DND-41 (cell line): Measurements from ENCODE around the gene LSM3.

Experiments
- ATAC-seq: fragments of 200-7000 bp; cut with Tn5 transposase; 3 replicates; pipeline ENCODE4 v1.9.1; 2021; ENCODE audit warnings: low read depth; ENCODE audit not compliant: insufficient read depth
- DNase-seq: peaks from one replicate; pipeline ENCODE4 v3.0.0-alpha.2; 2020
- H2AFZ ChIP-seq: 2 replicates; pipeline ENCODE4 v1.6.0; 2012; ENCODE audit warnings: low read depth, low read length
- H3K27ac ChIP-seq: 2 replicates; pipeline ENCODE4 v1.5.1; 2012; ENCODE audit warnings: low read length, inconsistent platforms
- H3K27me3 ChIP-seq: fragments of 200-600 bp; sonication (generic); 2 replicates; pipeline ENCODE4 v1.6.0; 2012; ENCODE audit warnings: low read length, mild to moderate bottlenecking, inconsistent platforms; ENCODE audit not compliant: insufficient read depth, poor library complexity
- H3K36me3 ChIP-seq: 2 replicates; pipeline ENCODE4 v1.5.1; 2012; ENCODE audit warnings: low read length, inconsistent platforms; ENCODE audit not compliant: insufficient read depth
- H3K4me1 ChIP-seq: 2 replicates; pipeline ENCODE4 v1.5.1; 2012; ENCODE audit warnings: mild to moderate bottlenecking, low read length; ENCODE audit not compliant: insufficient read depth
- H3K4me2 ChIP-seq: 2 replicates; pipeline ENCODE4 v1.6.0; 2012; ENCODE audit warnings: mild to moderate bottlenecking, moderate library complexity, low read length, inconsistent platforms; ENCODE audit not compliant: insufficient read depth
- H3K4me3 ChIP-seq, 2 experiments: fragments of 200-600 bp in 1 of 2; shearing (Covaris generic) in 1 of 2; 2 replicates each; pipeline ENCODE4 v1.5.1; 2012 to 2016; ENCODE audit warnings: inconsistent platforms in 2 of 2, low read length in 2 of 2, mild to moderate bottlenecking in 2 of 2, low read depth in 1 of 2, moderate library complexity in 1 of 2
- H3K79me2 ChIP-seq: 2 replicates; pipeline ENCODE4 v1.6.0; 2012; ENCODE audit warnings: low read length, inconsistent platforms; ENCODE audit not compliant: insufficient read depth
- H3K9ac ChIP-seq: 2 replicates; pipeline ENCODE4 v1.6.0; 2012; ENCODE audit warnings: low read depth, mild to moderate bottlenecking, inconsistent platforms, low read length, moderate library complexity
- H3K9me3 ChIP-seq: 2 replicates; pipeline ENCODE4 v1.5.1; 2012; ENCODE audit warnings: low read length, moderate library complexity, mild to moderate bottlenecking, inconsistent platforms; ENCODE audit not compliant: insufficient read depth, severe bottlenecking
- H4K20me1 ChIP-seq: 2 replicates; pipeline ENCODE4 v1.6.0; 2012; ENCODE audit warnings: low read length; ENCODE audit not compliant: insufficient read depth
- EZH2 ChIP-seq: IDR thresholded peaks from 3 replicates; pipeline ENCODE4 v1.6.1; 2012; ENCODE audit warnings: borderline replicate concordance, low read depth, mild to moderate bottlenecking, moderate library complexity, low read length, inconsistent platforms; ENCODE audit not compliant: severe bottlenecking
- TF ChIP-seq, protein P1 (sequence below): IDR thresholded peaks from 2 replicates; pipeline ENCODE4 v1.5.1; 2012; ENCODE audit warnings: borderline replicate concordance, low read length, moderate library complexity, mild to moderate bottlenecking; ENCODE audit not compliant: poor library complexity, severe bottlenecking; ENCODE audit errors: extremely low read depth

LSM3 gene

DNA sequence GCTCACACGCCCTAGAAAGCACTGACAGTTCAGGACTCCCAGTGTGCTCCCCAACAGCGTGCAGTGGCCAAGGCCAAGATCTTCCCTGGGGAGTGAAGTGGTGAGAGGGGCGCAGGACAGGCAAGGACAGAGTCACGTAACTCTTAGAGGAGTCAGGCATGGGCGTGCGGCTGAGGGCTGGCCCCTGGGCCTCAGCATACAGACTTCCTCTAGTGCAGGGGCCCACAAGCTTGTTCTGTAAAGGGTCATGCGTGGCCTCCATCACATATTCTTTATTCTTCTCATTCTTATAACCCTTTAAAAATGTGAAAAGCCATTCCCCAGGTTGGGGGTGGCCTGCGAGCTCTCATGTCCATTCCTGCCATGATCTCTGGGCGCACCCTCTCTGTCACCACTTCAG is 28.5 kb upstream of the LSM3 start:
- no peak overlapping the region for H2AFZ ChIP-seq

DNA sequence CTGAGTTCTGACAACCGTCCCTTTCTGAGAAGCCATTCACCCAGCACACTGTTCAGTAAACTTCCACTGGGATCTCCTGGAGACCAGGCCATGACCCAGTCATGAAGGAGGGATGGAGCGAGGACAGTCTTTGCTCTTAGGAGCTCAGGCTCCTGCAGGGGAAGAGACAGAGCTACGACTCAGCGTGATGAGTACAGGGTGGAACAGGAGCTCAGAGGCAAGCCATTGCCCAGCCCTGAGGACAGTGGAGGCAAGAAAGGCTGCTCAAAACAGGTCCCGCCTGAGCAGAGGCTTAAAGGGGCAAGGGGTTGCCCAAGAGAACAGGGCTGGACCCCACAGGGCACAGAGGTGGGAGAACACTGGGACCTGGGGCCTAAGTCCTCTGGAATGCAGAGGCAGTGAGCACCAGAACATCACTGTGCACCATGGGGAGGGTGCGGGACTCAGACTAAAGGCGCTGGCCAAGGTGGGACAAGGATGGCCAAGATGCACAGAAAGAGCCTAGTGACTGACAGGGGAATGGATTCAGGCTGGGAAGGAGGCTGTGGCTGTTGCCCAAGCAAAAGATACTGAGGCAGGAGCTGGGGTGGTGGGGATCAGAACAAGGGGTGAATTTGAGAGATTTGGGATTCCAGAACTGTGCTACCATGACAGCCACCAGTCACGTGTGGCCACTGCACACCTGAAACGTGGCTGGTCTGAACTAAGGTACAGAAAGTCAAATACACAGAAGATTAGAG is 28.0 kb upstream of the LSM3 start:
- TF ChIP-seq, protein P1, sequence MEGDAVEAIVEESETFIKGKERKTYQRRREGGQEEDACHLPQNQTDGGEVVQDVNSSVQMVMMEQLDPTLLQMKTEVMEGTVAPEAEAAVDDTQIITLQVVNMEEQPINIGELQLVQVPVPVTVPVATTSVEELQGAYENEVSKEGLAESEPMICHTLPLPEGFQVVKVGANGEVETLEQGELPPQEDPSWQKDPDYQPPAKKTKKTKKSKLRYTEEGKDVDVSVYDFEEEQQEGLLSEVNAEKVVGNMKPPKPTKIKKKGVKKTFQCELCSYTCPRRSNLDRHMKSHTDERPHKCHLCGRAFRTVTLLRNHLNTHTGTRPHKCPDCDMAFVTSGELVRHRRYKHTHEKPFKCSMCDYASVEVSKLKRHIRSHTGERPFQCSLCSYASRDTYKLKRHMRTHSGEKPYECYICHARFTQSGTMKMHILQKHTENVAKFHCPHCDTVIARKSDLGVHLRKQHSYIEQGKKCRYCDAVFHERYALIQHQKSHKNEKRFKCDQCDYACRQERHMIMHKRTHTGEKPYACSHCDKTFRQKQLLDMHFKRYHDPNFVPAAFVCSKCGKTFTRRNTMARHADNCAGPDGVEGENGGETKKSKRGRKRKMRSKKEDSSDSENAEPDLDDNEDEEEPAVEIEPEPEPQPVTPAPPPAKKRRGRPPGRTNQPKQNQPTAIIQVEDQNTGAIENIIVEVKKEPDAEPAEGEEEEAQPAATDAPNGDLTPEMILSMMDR = no peak
- no peak for TF ChIP-seq EZH2
- Histone ChIP-seq H2AFZ (no peak overlapping the region), H3K27ac (no peak overlapping the region), H3K4me2 (no peak overlapping the region), H3K9ac (no peak overlapping the region), H3K4me1 (no peaks in the 10 kb centered on the region), H3K9me3 (no peaks in the 10 kb centered on the region), H3K79me2 (no peaks in the 10 kb centered on the region), H4K20me1 (peaks cover 10% of the 10 kb centered on the region), H3K36me3 (peaks cover 61% of the 10 kb centered on the region), H3K27me3 (no peaks in the 10 kb centered on the region), H3K4me3 (no peak overlapping the region)
- DNase-seq (no peak), ATAC-seq (no peak)

More for the DNA sequence above, 28.5 kb upstream of the LSM3 start:
- no peak overlapping the region for H3K4me3 ChIP-seq
- no peak overlapping the region for H3K27ac ChIP-seq
- no peaks in the 10 kb centered on the region for H3K79me2 ChIP-seq
- no peaks in the 10 kb centered on the region for H3K4me1 ChIP-seq
- peaks cover 10% of the 10 kb centered on the region for H4K20me1 ChIP-seq
- DNase-seq (no peak), ATAC-seq (no peak)
- H3K27me3 ChIP-seq = no peaks in the 10 kb centered on the region
- no peak overlapping the region for H3K9ac ChIP-seq
- H3K4me2 ChIP-seq = no peak overlapping the region
- H3K9me3 ChIP-seq = no peaks in the 10 kb centered on the region
- H3K36me3 ChIP-seq = peaks cover 67% of the 10 kb centered on the region
- TF ChIP-seq, protein P1 = no peak
- TF ChIP-seq EZH2 = no peak

DNA sequence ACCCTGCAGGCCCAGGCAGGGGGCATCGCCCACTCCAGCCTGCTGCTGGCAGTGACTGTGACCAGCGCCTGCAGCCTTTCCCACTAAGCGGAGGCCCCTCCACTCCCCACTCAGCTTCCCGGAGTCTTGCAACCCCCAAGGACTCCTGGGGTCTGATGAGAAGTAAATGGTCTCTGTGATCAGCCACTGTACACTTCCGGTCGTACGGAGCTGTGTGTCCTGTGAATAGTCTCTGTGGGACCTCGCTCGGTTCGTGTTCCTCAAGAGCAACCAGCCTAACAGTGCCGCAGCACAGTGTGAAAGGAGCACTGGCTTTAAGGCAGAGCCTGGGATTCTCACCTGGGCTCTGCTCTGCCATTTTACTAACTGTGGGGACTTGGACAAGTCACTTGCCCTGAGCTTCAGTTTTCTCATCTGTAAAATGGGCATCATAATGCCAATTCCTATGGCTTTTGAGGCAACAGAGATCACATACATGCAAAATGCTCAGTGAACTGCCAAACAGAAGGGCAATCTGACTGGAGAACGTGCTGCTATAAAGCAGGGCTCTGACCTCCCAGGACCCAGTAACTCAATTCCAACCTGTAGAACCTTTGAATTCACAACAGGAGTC is 27.0 kb upstream of the LSM3 start:
- Histone ChIP-seq H3K9ac (no peak overlapping the region), H3K4me1 (no peaks in the 10 kb centered on the region), H2AFZ (no peak overlapping the region), H3K4me2 (no peak overlapping the region), H3K36me3 (peaks cover 60% of the 10 kb centered on the region), H3K9me3 (no peaks in the 10 kb centered on the region), H3K27ac (no peak overlapping the region), H3K4me3 (no peak overlapping the region), H3K79me2 (no peaks in the 10 kb centered on the region), H3K27me3 (no peaks in the 10 kb centered on the region), H4K20me1 (peaks cover 6% of the 10 kb centered on the region)
- DNase-seq (no peak), ATAC-seq (no peak)
- TF ChIP-seq, protein P1 = no peak
- TF ChIP-seq EZH2 = no peak
